ENCODE measurements around the gene MAP3K5. TPM values are rescaled to one million over a fixed set of nuclear protein-coding genes. Genes with fewer than 3 reads are reported as not detected.

The MAP3K5 gene
- total RNA-seq, 1 experiment from 2014 or later, result 2.1 TPM

DNA sequence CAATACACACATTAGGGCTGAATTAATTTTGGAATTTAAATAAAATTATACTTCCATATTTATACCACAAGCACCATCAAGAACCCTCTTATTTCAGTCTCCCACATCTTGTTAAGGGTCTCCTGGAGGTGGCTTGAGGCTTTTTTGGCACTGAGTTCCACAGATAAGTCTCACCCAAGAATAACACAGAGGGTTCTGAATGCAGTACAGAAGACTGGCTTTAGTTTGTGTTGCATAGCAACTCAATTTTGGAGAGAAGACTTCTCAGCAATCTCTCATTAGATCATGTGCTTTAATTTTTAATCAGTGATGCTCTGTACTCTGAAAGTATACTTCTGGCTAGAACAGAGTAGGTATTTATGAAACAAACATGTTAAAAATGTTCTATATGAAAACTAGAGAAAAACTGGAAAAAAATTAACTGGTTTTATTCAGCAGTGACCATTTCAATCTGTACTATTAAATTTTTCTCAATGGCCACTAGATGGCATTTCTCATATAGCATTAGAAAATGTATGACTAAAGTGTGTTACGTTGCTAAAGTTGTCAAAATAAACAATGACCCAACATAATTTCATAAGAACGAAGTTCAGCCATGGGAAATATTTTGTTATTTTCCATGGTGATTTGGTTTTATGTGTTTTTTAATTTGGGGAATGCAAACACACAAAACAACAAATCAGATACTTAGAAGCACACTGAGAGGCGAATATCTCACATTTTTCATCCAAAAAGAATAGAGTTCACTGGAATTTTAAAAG is 209.4 kb downstream of the MAP3K5 start:
- intact Hi-C loops (cut with micrococcal nuclease; ENCODE audit: unreplicated experiment), result loop anchor here (2.0 kb wide), 1 partner anchor 344 kb away; no protein-coding TSS in a partner anchor
- H3K4me3 Mint-ChIP-seq (ENCODE audit: unreplicated experiment), result no peak overlapping the region
- ChIA-PET POLR2A (no interaction called here), CTCF (no interaction called here)
- no peaks in the 10 kb centered on the region for H3K27me3 ChIP-seq (replicated peaks; ENCODE audit: control insufficient read depth, insufficient read depth, low read length)
- peaks cover 3% of the 10 kb centered on the region for H3K4me1 Mint-ChIP-seq (ENCODE audit: low read depth, unreplicated experiment)
- TF ChIP-seq, protein P1, sequence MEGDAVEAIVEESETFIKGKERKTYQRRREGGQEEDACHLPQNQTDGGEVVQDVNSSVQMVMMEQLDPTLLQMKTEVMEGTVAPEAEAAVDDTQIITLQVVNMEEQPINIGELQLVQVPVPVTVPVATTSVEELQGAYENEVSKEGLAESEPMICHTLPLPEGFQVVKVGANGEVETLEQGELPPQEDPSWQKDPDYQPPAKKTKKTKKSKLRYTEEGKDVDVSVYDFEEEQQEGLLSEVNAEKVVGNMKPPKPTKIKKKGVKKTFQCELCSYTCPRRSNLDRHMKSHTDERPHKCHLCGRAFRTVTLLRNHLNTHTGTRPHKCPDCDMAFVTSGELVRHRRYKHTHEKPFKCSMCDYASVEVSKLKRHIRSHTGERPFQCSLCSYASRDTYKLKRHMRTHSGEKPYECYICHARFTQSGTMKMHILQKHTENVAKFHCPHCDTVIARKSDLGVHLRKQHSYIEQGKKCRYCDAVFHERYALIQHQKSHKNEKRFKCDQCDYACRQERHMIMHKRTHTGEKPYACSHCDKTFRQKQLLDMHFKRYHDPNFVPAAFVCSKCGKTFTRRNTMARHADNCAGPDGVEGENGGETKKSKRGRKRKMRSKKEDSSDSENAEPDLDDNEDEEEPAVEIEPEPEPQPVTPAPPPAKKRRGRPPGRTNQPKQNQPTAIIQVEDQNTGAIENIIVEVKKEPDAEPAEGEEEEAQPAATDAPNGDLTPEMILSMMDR (IDR thresholded peaks at IDR 0.05; ENCODE audit: insufficient read depth in 1 of 2, low read depth in 1 of 2, low read length in 1 of 2, severe bottlenecking in 1 of 2, unreplicated experiment in 1 of 2), result peak; percentile 45 to 47
- no peaks in the 10 kb centered on the region for H3K4me1 ChIP-seq
- H3K36me3 ChIP-seq (ENCODE audit: control insufficient read depth, insufficient read depth, low read length), result no peaks in the 10 kb centered on the region
- no peak for DNase-seq
- H3K27me3 Mint-ChIP-seq (ENCODE audit: insufficient read depth, unreplicated experiment), result no peaks in the 10 kb centered on the region
- no peak overlapping the region for H3K4me3 ChIP-seq (ENCODE audit: low read depth, low read length)
- no peak overlapping the region for H3K27ac Mint-ChIP-seq (ENCODE audit: unreplicated experiment)
- no peaks in the 10 kb centered on the region for H3K9me3 ChIP-seq
- no peaks in the 10 kb centered on the region for H3K36me3 Mint-ChIP-seq (ENCODE audit: insufficient read depth, unreplicated experiment)
- H3K9me3 Mint-ChIP-seq (ENCODE audit: unreplicated experiment), result no peaks in the 10 kb centered on the region
- BruUV-seq (replicated peaks), result no TSS peak

DNA sequence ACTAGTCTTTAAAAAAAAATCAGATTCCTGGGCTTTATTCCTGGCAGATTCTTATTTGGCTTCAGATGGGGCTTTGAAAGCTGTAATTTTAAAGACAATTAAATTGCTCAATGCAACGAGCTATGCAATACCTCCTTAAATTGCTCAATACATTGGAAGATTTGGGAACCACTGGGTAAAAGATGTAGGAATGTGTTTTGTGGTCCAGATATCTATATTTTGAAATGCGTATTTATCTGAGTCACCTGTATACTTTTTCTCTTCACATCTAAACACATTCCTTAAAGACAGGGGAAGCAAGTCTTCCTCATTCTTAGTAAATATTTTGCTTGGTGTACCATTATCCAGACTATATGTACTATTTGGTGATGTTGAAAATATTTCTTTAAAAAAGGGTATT is 212.5 kb downstream of the MAP3K5 start:
- ChIA-PET CTCF (no interaction called here), POLR2A (no interaction called here)
- no peaks in the 10 kb centered on the region for H3K36me3 Mint-ChIP-seq (ENCODE audit: insufficient read depth, unreplicated experiment)
- intact Hi-C loops (cut with micrococcal nuclease; ENCODE audit: unreplicated experiment), result no loop called here
- TF ChIP-seq, protein P1 (IDR thresholded peaks at IDR 0.05; ENCODE audit: insufficient read depth in 1 of 2, low read depth in 1 of 2, low read length in 1 of 2, severe bottlenecking in 1 of 2, unreplicated experiment in 1 of 2), result no peak
- no peak overlapping the region for H3K27ac Mint-ChIP-seq (ENCODE audit: unreplicated experiment)
- DNase-seq, result no peak
- no TSS peak for BruUV-seq (replicated peaks)
- H3K4me1 Mint-ChIP-seq (ENCODE audit: low read depth, unreplicated experiment), result peaks cover 6% of the 10 kb centered on the region
- Histone ChIP-seq H3K9me3 (no peaks in the 10 kb centered on the region), H3K27me3 (replicated peaks; ENCODE audit: control insufficient read depth, insufficient read depth, low read length) (no peaks in the 10 kb centered on the region), H3K36me3 (ENCODE audit: control insufficient read depth, insufficient read depth, low read length) (no peaks in the 10 kb centered on the region), H3K4me3 (ENCODE audit: low read depth, low read length) (no peak overlapping the region), H3K4me1 (no peaks in the 10 kb centered on the region)
- no peak overlapping the region for H3K4me3 Mint-ChIP-seq (ENCODE audit: unreplicated experiment)
- no peaks in the 10 kb centered on the region for H3K27me3 Mint-ChIP-seq (ENCODE audit: insufficient read depth, unreplicated experiment)
- H3K9me3 Mint-ChIP-seq (ENCODE audit: unreplicated experiment), result no peaks in the 10 kb centered on the region

DNA sequence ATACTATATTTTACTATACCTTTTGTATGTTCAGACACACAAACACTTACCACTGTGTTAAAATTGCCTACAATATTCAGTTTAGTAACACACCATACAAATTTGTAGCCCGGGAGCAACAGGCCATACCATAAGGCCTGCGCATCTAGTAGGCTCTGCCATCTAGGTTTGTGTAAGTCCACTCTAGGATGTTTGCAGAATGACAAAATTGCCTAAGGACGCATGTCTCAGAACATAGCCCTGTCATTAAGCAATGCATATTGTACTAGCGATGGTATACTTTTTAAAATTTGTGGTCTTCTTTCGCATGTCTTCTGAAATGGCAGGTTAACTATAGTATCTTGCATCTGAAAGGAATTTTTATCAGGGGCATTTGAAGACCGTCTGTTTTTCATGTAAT is 215.5 kb downstream of the MAP3K5 start:
- BruUV-seq (replicated peaks), result no TSS peak
- ChIA-PET CTCF (no interaction called here), POLR2A (no interaction called here)
- TF ChIP-seq, protein P1 (IDR thresholded peaks at IDR 0.05; ENCODE audit: insufficient read depth in 1 of 2, low read depth in 1 of 2, low read length in 1 of 2, severe bottlenecking in 1 of 2, unreplicated experiment in 1 of 2), result no peak
- intact Hi-C loops (cut with micrococcal nuclease; ENCODE audit: unreplicated experiment), result no loop called here
- no peaks in the 10 kb centered on the region for H3K4me1 ChIP-seq
- no peaks in the 10 kb centered on the region for H3K27me3 Mint-ChIP-seq (ENCODE audit: insufficient read depth, unreplicated experiment)
- no peak overlapping the region for H3K4me3 ChIP-seq (ENCODE audit: low read depth, low read length)
- H3K27me3 ChIP-seq (replicated peaks; ENCODE audit: control insufficient read depth, insufficient read depth, low read length), result no peaks in the 10 kb centered on the region
- no peak overlapping the region for H3K27ac Mint-ChIP-seq (ENCODE audit: unreplicated experiment)
- no peak overlapping the region for H3K4me3 Mint-ChIP-seq (ENCODE audit: unreplicated experiment)
- H3K36me3 ChIP-seq (ENCODE audit: control insufficient read depth, insufficient read depth, low read length), result no peaks in the 10 kb centered on the region
- DNase-seq, result no peak
- peaks cover 2% of the 10 kb centered on the region; the same call in 1 of the 2 replicates for H3K9me3 ChIP-seq
- peaks cover 6% of the 10 kb centered on the region for H3K4me1 Mint-ChIP-seq (ENCODE audit: low read depth, unreplicated experiment)
- peaks cover 5% of the 10 kb centered on the region for H3K9me3 Mint-ChIP-seq (ENCODE audit: unreplicated experiment)
- no peaks in the 10 kb centered on the region for H3K36me3 Mint-ChIP-seq (ENCODE audit: insufficient read depth, unreplicated experiment)
